HG03196 (cell line): ENCODE results near the gene ZNF189.

Experiments
- ATAC-seq: cut with Tn5 transposase; IDR thresholded peaks from one replicate; pipeline ENCODE4 v1.9.1; 2021; ENCODE audit not compliant: unreplicated experiment

Gene ZNF189

GRCh38 chr9:101448680-101449070 lies 50.0 kb downstream of the ZNF189 start:
- no peak for ATAC-seq

DNA sequence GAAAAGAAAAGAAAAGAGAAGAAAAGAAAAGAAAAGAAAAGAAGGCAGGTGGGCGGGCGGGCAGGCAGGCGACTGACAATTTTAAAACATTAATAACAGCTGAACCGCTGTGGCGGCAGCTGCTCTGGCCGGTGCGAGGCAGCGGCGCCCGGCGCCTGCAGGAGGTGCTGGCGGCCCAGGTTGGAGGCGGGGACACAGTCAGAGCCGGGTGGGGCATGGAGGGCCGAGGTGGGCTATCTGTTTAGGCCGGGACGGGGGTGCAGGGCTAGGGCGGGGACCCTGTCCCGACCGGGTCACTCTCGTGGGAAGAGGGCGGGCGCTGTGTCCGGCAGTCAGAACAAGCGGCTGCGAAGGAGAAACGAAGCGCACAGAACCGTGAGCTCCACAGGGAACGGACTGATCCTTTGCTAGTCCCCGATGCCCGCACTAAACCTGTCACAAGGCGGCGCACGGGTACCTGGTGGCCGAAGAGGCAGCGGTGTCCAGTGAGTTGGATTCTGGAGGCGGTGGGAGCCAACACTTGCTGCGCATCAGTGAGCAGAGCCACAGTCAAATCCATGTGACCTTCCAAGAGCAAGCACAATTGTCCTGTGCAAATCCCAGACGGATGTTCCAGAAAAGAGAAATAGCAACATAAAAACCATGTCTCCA lies 50.5 kb downstream of the ZNF189 start:
- peak; percentile 98 for ATAC-seq

DNA sequence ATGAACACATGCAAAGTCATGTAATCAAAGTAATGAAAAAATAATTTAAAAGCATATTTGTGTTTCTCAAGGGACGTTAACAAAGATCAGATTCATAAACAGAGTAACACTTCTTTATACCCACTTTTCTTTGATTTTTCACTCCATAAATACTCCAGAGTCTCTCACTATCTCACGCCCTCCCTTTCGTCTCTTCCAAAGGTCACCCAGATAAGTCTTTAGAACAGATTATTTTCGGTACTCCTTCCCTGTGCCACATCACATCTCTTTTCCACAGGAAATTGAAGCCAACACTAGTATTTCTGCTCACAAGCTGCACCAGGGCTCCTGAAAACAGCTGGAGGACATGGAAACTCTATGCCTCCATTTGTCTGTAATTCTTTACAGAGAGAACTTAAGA lies 52.3 kb downstream of the ZNF189 start:
- ATAC-seq: no peak

DNA sequence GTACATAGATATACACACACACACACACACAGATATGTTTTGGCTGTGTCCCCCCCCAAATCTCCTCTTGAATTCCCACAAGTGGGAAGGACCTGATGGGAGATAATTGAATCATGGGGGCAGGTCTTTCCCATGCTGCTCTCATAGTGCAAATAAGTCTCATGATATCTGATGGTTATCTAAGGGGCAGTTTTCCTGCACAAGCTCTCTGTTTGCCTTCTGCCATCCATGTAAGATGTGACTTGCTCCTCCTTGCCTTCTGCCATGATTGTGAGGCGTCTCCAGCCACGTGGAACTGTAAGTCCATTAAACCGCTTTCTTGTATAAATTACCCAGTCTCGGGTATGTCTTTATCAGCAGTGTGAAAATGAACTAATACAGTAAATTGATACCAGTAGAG lies 52.8 kb downstream of the ZNF189 start:
- ATAC-seq: no peak

- ATAC-seq: no peak
Observed at GRCh38 chr9:101453776-101454570, 55.3 kb downstream of the ZNF189 start.

GRCh38 chr9:101455656-101456240 lies 57.1 kb downstream of the ZNF189 start:
- no peak for ATAC-seq

DNA sequence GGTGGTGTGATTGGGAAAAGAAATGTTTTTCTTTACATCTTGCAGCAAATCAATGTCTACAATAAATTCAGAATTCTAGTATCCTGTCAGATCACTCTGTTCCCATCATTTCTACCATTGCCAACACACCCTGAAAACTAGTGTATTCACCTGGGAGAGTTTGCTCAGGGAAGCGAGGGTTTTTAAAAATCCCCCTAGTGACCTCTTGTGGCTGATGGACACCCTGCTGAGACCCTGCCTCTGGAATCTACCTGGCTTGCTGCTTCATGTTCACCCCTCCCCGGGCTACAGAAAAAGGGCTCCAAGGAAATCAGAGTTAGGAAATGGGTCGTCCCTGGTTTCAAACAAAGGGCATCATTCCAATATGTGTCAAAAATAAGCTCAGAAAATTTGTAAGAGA lies 58.4 kb downstream of the ZNF189 start:
- no peak for ATAC-seq

- ATAC-seq: no peak
Observed at GRCh38 chr9:101458963-101459631, 60.4 kb downstream of the ZNF189 start.
